PC-9 (cell line): Measurements from ENCODE around the gene TPP1. TPM values are rescaled to one million over a fixed set of nuclear protein-coding genes. Genes with fewer than 3 reads are reported as not detected.

Experiments
- BruUV-seq: library from RNA; stranded (reverse); fragments of 400-500 nt; replicated peaks from 2 replicates; lab custom pipeline; 2021; lab: Mats Ljungman, UMichigan
- CTCF ChIA-PET: fragments of 300-600 bp; sonication (Branson Sonifier 250); formaldehyde crosslinking; loops from one replicate; lab custom pipeline; 2022; ENCODE audit warnings: antibody characterized with exemption; lab: Charles Lee
- POLR2A ChIA-PET: fragments of 300-600 bp; sonication (Branson Sonifier 250); formaldehyde crosslinking; loops from one replicate; lab custom pipeline; 2022; ENCODE audit warnings: antibody characterized with exemption; ENCODE audit not compliant: unreplicated experiment; lab: Charles Lee
- DNase-seq, 2 experiments: peaks; one replicate each; pipeline versions ENCODE4 v3.0.0 to v3.0.0-alpha.2; 2015 to 2022; ENCODE audit warnings: mixed read lengths in 1 of 2
- H2AFZ ChIP-seq: fragments of 200-600 bp; sonication (generic); 2 replicates; pipeline ENCODE4 v1.8.1; 2017; ENCODE audit warnings: antibody characterized with exemption
- H3F3A ChIP-seq: fragments of 200-600 bp; sonication (generic); 2 replicates; pipeline ENCODE4 v1.8.1; 2017; ENCODE audit warnings: antibody characterized with exemption, mild to moderate bottlenecking, low read depth; ENCODE audit not compliant: insufficient read depth
- H3K27ac ChIP-seq: fragments of 200-600 bp; sonication (generic); 2 replicates; pipeline ENCODE4 v1.6.1; 2016; ENCODE audit warnings: mixed run types
- H3K27me3 ChIP-seq: fragments of 200-600 bp; sonication (generic); 2 replicates; pipeline ENCODE4 v1.6.1; 2016; ENCODE audit warnings: low read depth, mixed run types; ENCODE audit not compliant: insufficient read depth
- H3K36me3 ChIP-seq: fragments of 200-600 bp; sonication (generic); 2 replicates; pipeline ENCODE4 v1.6.1; 2016; ENCODE audit warnings: low read depth, mixed run types
- H3K4me1 ChIP-seq: fragments of 200-600 bp; sonication (generic); replicated peaks from 2 replicates; pipeline ENCODE4 v1.6.1; 2016; ENCODE audit warnings: mixed run types; ENCODE audit not compliant: insufficient read depth
- H3K4me2 ChIP-seq: fragments of 200-600 bp; sonication (generic); 2 replicates; pipeline ENCODE4 v1.6.1; 2017; ENCODE audit warnings: mixed run types
- H3K4me3 ChIP-seq: fragments of 200-600 bp; sonication (generic); 2 replicates; pipeline ENCODE4 v1.6.1; 2016; ENCODE audit warnings: mixed run types
- H3K79me2 ChIP-seq: fragments of 200-600 bp; sonication (generic); 2 replicates; pipeline ENCODE4 v1.6.1; 2017; ENCODE audit warnings: low read depth, mixed run types
- H3K9me2 ChIP-seq: fragments of 200-600 bp; sonication (generic); 2 replicates; pipeline ENCODE4 v1.8.1; 2017; ENCODE audit warnings: mild to moderate bottlenecking; ENCODE audit not compliant: insufficient read depth
- H3K9me3 ChIP-seq: fragments of 200-600 bp; sonication (generic); 2 replicates; pipeline ENCODE4 v1.8.1; 2016; ENCODE audit warnings: low read depth; ENCODE audit not compliant: insufficient read depth
- H4K20me1 ChIP-seq: fragments of 200-600 bp; sonication (generic); 2 replicates; pipeline ENCODE4 v1.8.1; 2017; ENCODE audit not compliant: insufficient read depth
- EZH2 ChIP-seq: fragments of 200-600 bp; sonication (generic); IDR thresholded peaks from 2 replicates; pipeline ENCODE4 v1.8.0; 2017; ENCODE audit warnings: antibody characterized with exemption, low read depth
- intact Hi-C: fragments of 100-400 bp; cut with micrococcal nuclease; formaldehyde crosslinking; loops from one replicate; pipeline ENCODE4 v1.10.0; 2022; ENCODE audit not compliant: unreplicated experiment
- total RNA-seq: library from RNA; stranded (reverse); gene quantifications from 2 replicates; pipeline ENCODE4 v1.2.3, GENCODE V29; 2021
- TF ChIP-seq, protein P1 (sequence below): fragments of 200-600 bp; sonication (generic); conservative IDR thresholded peaks from 2 replicates; pipeline ENCODE4 v1.6.1; 2017; ENCODE audit warnings: mixed run types, antibody characterized with exemption, mild to moderate bottlenecking, moderate library complexity

TPP1 gene
- total RNA-seq, 1 experiment from 2014 or later, result 31.4 TPM

DNA sequence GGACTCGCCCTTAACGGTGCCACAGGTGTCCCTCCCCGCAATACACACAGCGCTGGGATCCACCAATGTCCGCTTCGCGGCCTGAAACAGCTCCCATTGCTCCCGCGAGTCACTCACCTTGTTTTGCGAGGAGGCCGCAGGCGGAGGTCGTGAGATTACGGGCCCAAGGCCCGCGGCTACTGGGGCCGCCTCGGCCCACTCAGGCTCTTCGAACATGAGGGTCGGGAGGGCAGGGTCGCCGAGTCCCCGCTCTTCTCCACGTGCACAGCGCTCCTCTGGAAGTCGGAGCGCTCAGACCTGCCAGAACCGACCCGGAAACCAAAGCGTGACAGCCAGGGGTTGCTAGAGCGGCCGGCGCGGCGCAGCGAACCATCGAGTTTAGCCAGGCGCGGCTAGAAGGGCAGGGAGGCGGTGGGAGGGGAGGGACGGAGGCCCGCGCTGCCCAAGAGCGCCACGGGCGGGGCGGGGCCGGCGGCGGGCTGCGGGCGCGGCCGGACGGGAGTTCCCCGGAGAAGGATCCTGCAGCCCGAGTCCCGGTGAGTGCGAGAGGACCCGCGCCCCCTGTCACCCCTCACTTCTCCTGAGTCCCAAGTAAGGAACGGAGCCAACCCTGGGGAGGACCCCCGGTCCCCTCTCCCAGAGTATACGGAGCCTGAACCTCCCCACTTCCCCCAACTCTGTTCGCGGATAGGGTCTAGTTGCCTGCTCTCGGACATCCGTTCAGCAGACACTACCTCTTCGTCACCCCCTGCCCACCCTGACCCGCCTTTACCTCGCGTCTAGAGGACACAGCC is 15.7 kb downstream of the TPP1 start, which contains the start of the genes ILK and RRP8:
Gene ILK, plus strand, starts transcription at position 488 of the 794 bp plus-strand sequence. CDS start 498 bp downstream, outside the sequence.
Gene RRP8, minus strand, starts transcription at position 330 of the 794 bp plus-strand sequence. Its CDS starts 114 bp downstream, at position 216.
- H3K4me1 ChIP-seq, result peaks cover 28% of the 10 kb centered on the region
- BruUV-seq, result no TSS peak
- peak within 1 kb of the TSS; percentile 88 for H2AFZ ChIP-seq
- no peaks in the 10 kb centered on the region for H3K9me3 ChIP-seq
- intact Hi-C loops, result loop anchor here (2.0 to 10.0 kb wide), 3 partner anchors 79 to 211 kb away; partner anchors contain the start of genes MRPL17, SMPD1 and TRIM3
- peak within 1 kb of the TSS; percentile 89 for H3K4me2 ChIP-seq
- H4K20me1 ChIP-seq, result no peaks in the 10 kb centered on the region
- H3K79me2 ChIP-seq, result peaks cover 48% of the 10 kb centered on the region
- peak; percentile 61 to 77 for DNase-seq
- ChIA-PET CTCF (interaction anchor here (0.7 kb wide), 1 partner anchor 16 kb away, joined by 6 read pairs; the partner anchor contains the start of gene TPP1), POLR2A (interaction anchor here (0.7 to 1.0 kb wide), 2 partner anchors 8 to 80 kb away, joined by 8 to 13 read pairs; partner anchors contain the start of genes MRPL17 and TAF10)
- peak within 1 kb of the TSS; percentile 51 for H3K27ac ChIP-seq
- peaks cover 16% of the 10 kb centered on the region for H3F3A ChIP-seq
- H3K27me3 ChIP-seq, result no peaks in the 10 kb centered on the region
- peak within 1 kb of the TSS; percentile 98 for H3K4me3 ChIP-seq
- TF ChIP-seq, protein P1, sequence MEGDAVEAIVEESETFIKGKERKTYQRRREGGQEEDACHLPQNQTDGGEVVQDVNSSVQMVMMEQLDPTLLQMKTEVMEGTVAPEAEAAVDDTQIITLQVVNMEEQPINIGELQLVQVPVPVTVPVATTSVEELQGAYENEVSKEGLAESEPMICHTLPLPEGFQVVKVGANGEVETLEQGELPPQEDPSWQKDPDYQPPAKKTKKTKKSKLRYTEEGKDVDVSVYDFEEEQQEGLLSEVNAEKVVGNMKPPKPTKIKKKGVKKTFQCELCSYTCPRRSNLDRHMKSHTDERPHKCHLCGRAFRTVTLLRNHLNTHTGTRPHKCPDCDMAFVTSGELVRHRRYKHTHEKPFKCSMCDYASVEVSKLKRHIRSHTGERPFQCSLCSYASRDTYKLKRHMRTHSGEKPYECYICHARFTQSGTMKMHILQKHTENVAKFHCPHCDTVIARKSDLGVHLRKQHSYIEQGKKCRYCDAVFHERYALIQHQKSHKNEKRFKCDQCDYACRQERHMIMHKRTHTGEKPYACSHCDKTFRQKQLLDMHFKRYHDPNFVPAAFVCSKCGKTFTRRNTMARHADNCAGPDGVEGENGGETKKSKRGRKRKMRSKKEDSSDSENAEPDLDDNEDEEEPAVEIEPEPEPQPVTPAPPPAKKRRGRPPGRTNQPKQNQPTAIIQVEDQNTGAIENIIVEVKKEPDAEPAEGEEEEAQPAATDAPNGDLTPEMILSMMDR, result no peak
- no peak for TF ChIP-seq EZH2
- H3K36me3 ChIP-seq, result peaks cover 10% of the 10 kb centered on the region; the same call in 1 of the 2 replicates
- no peaks in the 10 kb centered on the region for H3K9me2 ChIP-seq

DNA sequence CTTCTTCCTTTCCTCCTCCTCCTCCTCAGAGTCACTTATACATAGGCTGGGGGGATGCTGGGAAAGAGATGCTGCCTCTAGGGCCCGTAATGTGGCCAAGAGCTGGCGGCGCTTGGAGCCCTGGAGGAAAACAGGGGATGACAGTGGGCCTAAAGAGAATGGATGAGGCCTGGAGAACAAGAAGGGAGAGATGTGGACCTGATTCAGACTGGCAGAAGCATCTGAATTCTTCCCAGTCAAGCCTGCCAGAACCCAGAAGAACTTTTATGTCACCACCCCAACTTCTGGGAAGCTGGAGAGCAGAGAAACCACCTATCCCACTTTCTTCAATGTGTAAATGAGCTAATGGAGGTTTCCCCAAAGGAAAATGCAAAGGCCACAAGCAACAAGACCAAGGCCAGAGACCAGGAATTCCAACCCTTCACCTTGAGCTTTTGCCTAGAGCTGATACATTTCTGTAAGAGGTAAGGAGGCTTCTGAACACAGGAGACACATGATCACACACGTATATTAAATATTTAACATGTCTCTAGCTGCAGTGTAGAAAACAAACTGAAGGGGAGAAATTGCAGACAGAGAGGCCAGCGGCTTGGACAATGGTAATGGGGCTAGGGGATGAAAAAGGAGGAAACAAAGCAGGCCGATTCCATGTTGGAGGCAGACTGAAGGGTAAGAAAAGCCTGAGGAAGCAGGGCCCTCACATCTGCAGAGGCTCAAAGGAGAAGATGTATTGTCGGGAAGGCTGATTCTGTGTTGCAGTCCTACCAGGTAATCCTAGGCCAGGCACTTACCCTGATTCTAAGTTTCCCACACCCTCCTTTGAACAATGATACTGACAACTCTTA is 16.9 kb downstream of the TPP1 start:
- Histone ChIP-seq H3K27me3 (no peaks in the 10 kb centered on the region), H3K9me2 (no peaks in the 10 kb centered on the region), H3K27ac (no peak overlapping the region), H3K4me3 (peak overlapping the region; percentile 98), H3K4me1 (peaks cover 23% of the 10 kb centered on the region), H2AFZ (peak overlapping the region; percentile 88; the same call in 1 of the 2 replicates), H3K36me3 (0 out of 2 replicates have a peak, but pooled peaks cover 6% of the 10 kb centered on the region), H3F3A (peaks cover 10% of the 10 kb centered on the region), H3K9me3 (no peaks in the 10 kb centered on the region), H3K79me2 (peaks cover 48% of the 10 kb centered on the region), H3K4me2 (peak overlapping the region; percentile 88), H4K20me1 (no peaks in the 10 kb centered on the region)
- POLR2A ChIA-PET, result no interaction called here
- intact Hi-C loops, result loop anchor here (5.0 to 10.0 kb wide), 2 partner anchors 128 to 210 kb away; partner anchors contain the start of genes SMPD1 and TRIM3
- no TSS peak for BruUV-seq
- TF ChIP-seq EZH2, result no peak
- TF ChIP-seq, protein P1, result no peak
- no peak for DNase-seq
- CTCF ChIA-PET, result interaction anchor here (0.7 kb wide), 1 partner anchor 17 kb away, joined by 6 read pairs; the partner anchor contains the start of gene TPP1

DNA sequence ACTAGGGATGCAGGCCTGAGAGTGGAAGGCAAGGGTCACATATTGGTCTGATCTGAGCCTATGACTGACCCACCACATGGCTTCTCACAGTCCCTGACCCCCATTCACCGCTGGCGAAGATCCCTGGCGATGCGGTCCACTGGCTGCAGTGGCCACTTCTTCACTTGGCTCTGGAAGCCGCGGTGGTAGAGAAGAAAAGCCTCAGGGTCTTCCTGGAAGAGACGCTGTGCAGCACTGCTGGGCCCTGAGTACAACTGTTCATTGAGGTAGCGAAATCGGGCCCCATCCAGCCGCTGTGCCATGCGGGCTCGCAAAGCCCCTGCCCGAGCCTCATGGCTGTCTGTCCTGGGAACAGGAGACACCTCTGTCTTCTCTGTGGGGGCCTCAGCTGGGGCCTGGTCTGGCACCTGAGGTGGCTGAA is 18.2 kb downstream of the TPP1 start:
- intact Hi-C loops, result loop anchor here (5.0 to 10.0 kb wide), 2 partner anchors 126 to 209 kb away; partner anchors contain the start of genes SMPD1 and TRIM3

More for the DNA sequence above, 18.2 kb downstream of the TPP1 start:
- Histone ChIP-seq H4K20me1 (no peaks in the 10 kb centered on the region), H2AFZ (no peak overlapping the region), H3F3A (no peaks in the 10 kb centered on the region), H3K36me3 (0 out of 2 replicates have a peak, but pooled peaks cover 6% of the 10 kb centered on the region), H3K79me2 (peaks cover 41% of the 10 kb centered on the region), H3K9me3 (no peaks in the 10 kb centered on the region), H3K4me1 (peaks cover 12% of the 10 kb centered on the region), H3K4me2 (no peak overlapping the region), H3K27me3 (no peaks in the 10 kb centered on the region), H3K27ac (no peak overlapping the region), H3K4me3 (no peak overlapping the region), H3K9me2 (no peaks in the 10 kb centered on the region)
- BruUV-seq, result no TSS peak
- TF ChIP-seq EZH2, result no peak
- TF ChIP-seq, protein P1, result no peak
- ChIA-PET POLR2A (no interaction called here), CTCF (no interaction called here)
- no peak for DNase-seq
